Mesenteric fat pad (tissue), 1 donor: ENCODE measurements around the gene CHCHD3. TPM values are rescaled to one million over a fixed set of nuclear protein-coding genes. Genes with fewer than 3 reads are reported as not detected.

Source experiments
- DNase-seq: peaks from one replicate; pipeline ENCODE4 v3.0.0-alpha.2; 2020; ENCODE audit warnings: low spot score
- total RNA-seq: library from RNA; stranded (reverse); fragmentation: NEBNext Ultra II Directional; extraction: Animal tissue kit (Norgen Biotek cat#: 25700); gene quantifications from one replicate; pipeline ENCODE4 v1.2.1, GENCODE V29; 2021
- donor health status: DM: yes; HTN: yes; CAD: no.

Gene CHCHD3
- total RNA-seq, 1 donor from 2014 or later: 55.5 TPM

- no peak for DNase-seq
These were observed 212.6 kb downstream of the CHCHD3 start for GRCh38 chr7:132869166-132869861.

GRCh38 chr7:132866551-132866950 is 215.3 kb downstream of the CHCHD3 start:
- DNase-seq: no peak

- no peak for DNase-seq
These were observed 215.8 kb downstream of the CHCHD3 start for GRCh38 chr7:132866144-132866531.

- DNase-seq: no peak
These were observed 216.3 kb downstream of the CHCHD3 start for GRCh38 chr7:132865366-132866143.

- DNase-seq: no peak
These were observed 219.8 kb downstream of the CHCHD3 start for GRCh38 chr7:132861940-132862554.

GRCh38 chr7:132861424-132861823 is 220.5 kb downstream of the CHCHD3 start:
- DNase-seq: no peak

GRCh38 chr7:132859199-132859598 is 222.7 kb downstream of the CHCHD3 start:
- DNase-seq: no peak

- DNase-seq: no peak
These were observed 223.1 kb downstream of the CHCHD3 start for GRCh38 chr7:132858760-132859159.

- no peak for DNase-seq
These were observed 223.6 kb downstream of the CHCHD3 start for GRCh38 chr7:132858251-132858650.

- no peak for DNase-seq
These were observed 224.2 kb downstream of the CHCHD3 start for GRCh38 chr7:132857703-132858102.

- no peak for DNase-seq
These were observed 224.9 kb downstream of the CHCHD3 start for GRCh38 chr7:132857031-132857430.

- no peak for DNase-seq
These were observed 225.5 kb downstream of the CHCHD3 start for GRCh38 chr7:132856416-132856815.

GRCh38 chr7:132855901-132856300 is 226.0 kb downstream of the CHCHD3 start:
- DNase-seq: no peak

GRCh38 chr7:132854238-132854637 is 227.7 kb downstream of the CHCHD3 start:
- no peak for DNase-seq

- DNase-seq: no peak
These were observed 234.5 kb downstream of the CHCHD3 start for GRCh38 chr7:132847376-132847775.

GRCh38 chr7:132846086-132846485 is 235.8 kb downstream of the CHCHD3 start:
- DNase-seq: no peak

GRCh38 chr7:132842478-132842877 is 239.4 kb downstream of the CHCHD3 start:
- no peak for DNase-seq

- DNase-seq: no peak
These were observed 241.7 kb downstream of the CHCHD3 start for GRCh38 chr7:132840199-132840598.

GRCh38 chr7:132838313-132838712 is 243.6 kb downstream of the CHCHD3 start:
- no peak for DNase-seq

GRCh38 chr7:132837529-132837928 is 244.4 kb downstream of the CHCHD3 start:
- DNase-seq: no peak

- no peak for DNase-seq
These were observed 245.1 kb downstream of the CHCHD3 start for GRCh38 chr7:132836746-132837145.

GRCh38 chr7:132830941-132831340 is 250.9 kb downstream of the CHCHD3 start:
- no peak for DNase-seq
